Colon (tissue), 2 donors: ENCODE measurements around the gene FMN1.

Experiments
- FAIRE-seq: peaks from 2 replicates; lab custom pipeline; 2012; peaks lifted over from hg19 to GRCh38; lab: Jason Lieb, UNC
- donor health status: control.
- donor health status: control.

Gene FMN1

GRCh38 chr15:32767236-32767635 lies 427.3 kb downstream of the FMN1 start:
- no peak for FAIRE-seq

- no peak for FAIRE-seq
These were observed 428.4 kb downstream of the FMN1 start for GRCh38 chr15:32766101-32766500.

GRCh38 chr15:32765236-32765635 lies 429.3 kb downstream of the FMN1 start:
- FAIRE-seq, result no peak

GRCh38 chr15:32763295-32763694 lies 431.2 kb downstream of the FMN1 start:
- FAIRE-seq, result no peak

GRCh38 chr15:32757426-32757825 lies 437.1 kb downstream of the FMN1 start:
- no peak for FAIRE-seq

- FAIRE-seq, result no peak
These were observed 443.5 kb downstream of the FMN1 start for GRCh38 chr15:32750979-32751378.

GRCh38 chr15:32747921-32748342 lies 446.6 kb downstream of the FMN1 start:
- FAIRE-seq, result no peak

- no peak for FAIRE-seq
These were observed 448.2 kb downstream of the FMN1 start for GRCh38 chr15:32746116-32746857.

- no peak for FAIRE-seq
These were observed 450.9 kb downstream of the FMN1 start for GRCh38 chr15:32743411-32744140.

- no peak for FAIRE-seq
These were observed 454.9 kb downstream of the FMN1 start for GRCh38 chr15:32739522-32740063.

- no peak for FAIRE-seq
These were observed 455.8 kb downstream of the FMN1 start for GRCh38 chr15:32738666-32739065.

GRCh38 chr15:32737304-32737703 lies 457.2 kb downstream of the FMN1 start:
- FAIRE-seq, result no peak

- FAIRE-seq, result no peak
These were observed 457.8 kb downstream of the FMN1 start for GRCh38 chr15:32736701-32737061.

GRCh38 chr15:32735989-32736700 lies 458.4 kb downstream of the FMN1 start:
- no peak for FAIRE-seq

- no peak for FAIRE-seq
These were observed 461.2 kb downstream of the FMN1 start for GRCh38 chr15:32733281-32733680.

GRCh38 chr15:32732574-32733157 lies 461.8 kb downstream of the FMN1 start:
- no peak for FAIRE-seq

GRCh38 chr15:32730677-32731654 lies 463.5 kb downstream of the FMN1 start:
- no peak for FAIRE-seq

- no peak for FAIRE-seq
These were observed 464.7 kb downstream of the FMN1 start for GRCh38 chr15:32729700-32730395.

- no peak for FAIRE-seq
These were observed 471.2 kb downstream of the FMN1 start for GRCh38 chr15:32723171-32723948.

GRCh38 chr15:32722136-32722535 lies 472.4 kb downstream of the FMN1 start:
- FAIRE-seq, result no peak
